Activated CD8-positive, alpha-beta memory T cell treated with anti-CD3 and anti-CD28 coated beads for 24 hours (primary cell): ENCODE results near the gene DMAC2.
"Not testable (repeated sequence)": the region's sequence is repeated elsewhere in the genome, so short reads cannot be mapped to it uniquely, and the experiment has no call there.

Experiments used
- DNase-seq: peaks from one replicate; pipeline ENCODE4 v3.0.0-alpha.2; 2020

DMAC2 gene

GRCh38 chr19:41397086-41398049, 42.3 kb downstream of the DMAC2 start, which contains the start of the genes BCKDHA and EXOSC5:
BCKDHA (plus strand) TSS chr19:41397818; CDS start chr19:41397828, 10 bp downstream.
EXOSC5 (minus strand) TSS chr19:41397359; CDS start chr19:41397328, 31 bp downstream.
- peak; percentile 98 for DNase-seq

GRCh38 chr19:41395355-41395754, 44.4 kb downstream of the DMAC2 start:
- no peak for DNase-seq

- no peak for DNase-seq
Measured at GRCh38 chr19:41392775-41393174, 46.9 kb downstream of the DMAC2 start.

- DNase-seq, result no peak
Measured at GRCh38 chr19:41391618-41392017, 48.1 kb downstream of the DMAC2 start.

- DNase-seq, result no peak
Measured at GRCh38 chr19:41386442-41386841, 53.3 kb downstream of the DMAC2 start.

- DNase-seq, result no peak
Measured at GRCh38 chr19:41384351-41384750, 55.4 kb downstream of the DMAC2 start.

GRCh38 chr19:41381536-41381935, 58.2 kb downstream of the DMAC2 start:
- DNase-seq, result not testable (repeated sequence)
